ENCODE data around the gene RAP1GDS1. TPM values are rescaled to one million over a fixed set of nuclear protein-coding genes. Genes with fewer than 3 reads are reported as not detected.
"Not testable (repeated sequence)": the region's sequence is repeated elsewhere in the genome, so short reads cannot be mapped to it uniquely, and the experiment has no call there.

Gene RAP1GDS1
- total and polyA plus RNA-seq, 2 experiments from 2014 or later: 49.2 to 56.7 TPM

GRCh38 chr4:98283219-98284189 lies 22.3 kb downstream of the RAP1GDS1 start:
- 73 to 78% methylated on average over 3 of the region's 3 CpGs for WGBS, 2 experiments (ENCODE audit: low coverage in 1 of 2, low lambda C conversion rate in 2 of 2, missing lambda C conversion rate in 2 of 2)
- Histone ChIP-seq H3K36me3 (ENCODE audit: low read depth) (no peaks in the 10 kb centered on the region), H3K27ac (0 out of 2 replicates have a peak overlapping the region, but pooled peaks have one; percentile 3), H3K9ac (no peak overlapping the region), H3K4me1 (ENCODE audit: insufficient read depth) (peaks cover 11% of the 10 kb centered on the region), H3F3A (ENCODE audit: insufficient read depth) (peaks cover 8% of the 10 kb centered on the region; the same call in 1 of the 2 replicates), H3K4me3 (no peak overlapping the region), H3K4me2 (ENCODE audit: unreplicated experiment) (peak overlapping the region; percentile 20), H3K9me2 (ENCODE audit: insufficient read depth) (no peaks in the 10 kb centered on the region), H2AFZ (no peak overlapping the region), H3K79me2 (ENCODE audit: insufficient read depth) (peaks cover 99% of the 10 kb centered on the region), H4K20me1 (ENCODE audit: insufficient read depth) (no peaks in the 10 kb centered on the region), H3K9me3 (ENCODE audit: low read depth) (no peaks in the 10 kb centered on the region), H3K27me3 (replicated peaks; ENCODE audit: insufficient read depth) (no peaks in the 10 kb centered on the region)
- in situ Hi-C loops (cut with MboI): no loop called here
- no peak for TF ChIP-seq EZH2 (IDR thresholded peaks at IDR 0.05; ENCODE audit: insufficient read depth, poor library complexity, severe bottlenecking)
- TF ChIP-seq EZH2phosphoT487 (IDR thresholded peaks at IDR 0.05; ENCODE audit: insufficient read depth, low read depth): no peak
- DNase-seq: peak; percentile 43

- TF ChIP-seq EZH2 (IDR thresholded peaks at IDR 0.05; ENCODE audit: insufficient read depth, poor library complexity, severe bottlenecking) (no peak), EZH2phosphoT487 (IDR thresholded peaks at IDR 0.05; ENCODE audit: insufficient read depth, low read depth) (no peak)
- Histone ChIP-seq H4K20me1 (ENCODE audit: insufficient read depth) (no peaks in the 10 kb centered on the region), H3K27ac (no peak overlapping the region), H3K9ac (no peak overlapping the region), H3K4me1 (ENCODE audit: insufficient read depth) (peaks cover 12% of the 10 kb centered on the region), H3K4me3 (no peak overlapping the region), H2AFZ (no peak overlapping the region), H3K9me2 (ENCODE audit: insufficient read depth) (no peaks in the 10 kb centered on the region), H3F3A (ENCODE audit: insufficient read depth) (peaks cover 8% of the 10 kb centered on the region; the same call in 1 of the 2 replicates), H3K9me3 (ENCODE audit: low read depth) (no peaks in the 10 kb centered on the region), H3K4me2 (ENCODE audit: unreplicated experiment) (no peak overlapping the region), H3K36me3 (ENCODE audit: low read depth) (no peaks in the 10 kb centered on the region), H3K27me3 (replicated peaks; ENCODE audit: insufficient read depth) (no peaks in the 10 kb centered on the region), H3K79me2 (ENCODE audit: insufficient read depth) (peaks cover 99% of the 10 kb centered on the region)
- peak; percentile 26 for DNase-seq
- in situ Hi-C loops (cut with MboI): no loop called here
- 50 to 63% methylated on average over 3 of the region's 3 CpGs for WGBS, 2 experiments (ENCODE audit: low coverage in 1 of 2, low lambda C conversion rate in 2 of 2, missing lambda C conversion rate in 2 of 2)
These were observed 23.5 kb downstream of the RAP1GDS1 start for GRCh38 chr4:98284640-98285046.

- Histone ChIP-seq H3K79me2 (ENCODE audit: insufficient read depth) (peaks cover 99% of the 10 kb centered on the region), H3K27me3 (replicated peaks; ENCODE audit: insufficient read depth) (no peaks in the 10 kb centered on the region), H3K4me1 (ENCODE audit: insufficient read depth) (peaks cover 23% of the 10 kb centered on the region), H3K27ac (no peak overlapping the region), H3F3A (ENCODE audit: insufficient read depth) (peaks cover 12% of the 10 kb centered on the region), H3K4me3 (no peak overlapping the region), H3K9me2 (ENCODE audit: insufficient read depth) (no peaks in the 10 kb centered on the region), H3K9ac (no peak overlapping the region), H3K9me3 (ENCODE audit: low read depth) (no peaks in the 10 kb centered on the region), H3K36me3 (ENCODE audit: low read depth) (no peaks in the 10 kb centered on the region), H2AFZ (no peak overlapping the region), H3K4me2 (ENCODE audit: unreplicated experiment) (no peak overlapping the region), H4K20me1 (ENCODE audit: insufficient read depth) (no peaks in the 10 kb centered on the region)
- in situ Hi-C loops (cut with MboI): no loop called here
- 97 to 98% methylated on average over 3 of the region's 3 CpGs for WGBS, 2 experiments (ENCODE audit: low coverage in 1 of 2, low lambda C conversion rate in 2 of 2, missing lambda C conversion rate in 2 of 2)
- no peak for TF ChIP-seq EZH2 (IDR thresholded peaks at IDR 0.05; ENCODE audit: insufficient read depth, poor library complexity, severe bottlenecking)
- no peak for TF ChIP-seq EZH2phosphoT487 (IDR thresholded peaks at IDR 0.05; ENCODE audit: insufficient read depth, low read depth)
- no peak for DNase-seq
These were observed 24.5 kb downstream of the RAP1GDS1 start for GRCh38 chr4:98285676-98286075.

- in situ Hi-C loops (cut with MboI): no loop called here
These were observed 26.1 kb downstream of the RAP1GDS1 start for GRCh38 chr4:98287328-98287727.

GRCh38 chr4:98288671-98289070 lies 27.5 kb downstream of the RAP1GDS1 start:
- H4K20me1 ChIP-seq (ENCODE audit: insufficient read depth); H3K36me3 ChIP-seq (ENCODE audit: low read depth); H3K4me2 ChIP-seq (ENCODE audit: unreplicated experiment); in situ Hi-C loops (cut with MboI); H3K9ac ChIP-seq; H3K9me3 ChIP-seq (ENCODE audit: low read depth); H2AFZ ChIP-seq; DNase-seq; H3K4me3 ChIP-seq; H3K9me2 ChIP-seq (ENCODE audit: insufficient read depth); H3K27ac ChIP-seq; H3F3A ChIP-seq (ENCODE audit: insufficient read depth); H3K27me3 ChIP-seq (replicated peaks; ENCODE audit: insufficient read depth): not testable (repeated sequence)
- Histone ChIP-seq H3K4me1 (ENCODE audit: insufficient read depth) (peaks cover 31% of the 10 kb centered on the region), H3K79me2 (ENCODE audit: insufficient read depth) (peaks cover 99% of the 10 kb centered on the region)
- WGBS, 2 experiments (ENCODE audit: low coverage in 1 of 2, low lambda C conversion rate in 2 of 2, missing lambda C conversion rate in 2 of 2): 93 to 97% methylated on average over 3 of the region's 3 CpGs

More at GRCh38 chr4:98287328-98287727, 26.1 kb downstream of the RAP1GDS1 start:
- Histone ChIP-seq H3K4me2 (ENCODE audit: unreplicated experiment) (no peak overlapping the region), H3K4me3 (no peak overlapping the region), H3K9ac (no peak overlapping the region), H3K36me3 (ENCODE audit: low read depth) (no peaks in the 10 kb centered on the region), H3K4me1 (ENCODE audit: insufficient read depth) (peaks cover 31% of the 10 kb centered on the region), H3K9me2 (ENCODE audit: insufficient read depth) (no peaks in the 10 kb centered on the region), H4K20me1 (ENCODE audit: insufficient read depth) (no peaks in the 10 kb centered on the region), H2AFZ (no peak overlapping the region), H3K79me2 (ENCODE audit: insufficient read depth) (peaks cover 99% of the 10 kb centered on the region), H3K9me3 (ENCODE audit: low read depth) (no peaks in the 10 kb centered on the region), H3F3A (ENCODE audit: insufficient read depth) (peaks cover 12% of the 10 kb centered on the region), H3K27me3 (replicated peaks; ENCODE audit: insufficient read depth) (no peaks in the 10 kb centered on the region), H3K27ac (no peak overlapping the region)
- TF ChIP-seq EZH2 (IDR thresholded peaks at IDR 0.05; ENCODE audit: insufficient read depth, poor library complexity, severe bottlenecking) (no peak), EZH2phosphoT487 (IDR thresholded peaks at IDR 0.05; ENCODE audit: insufficient read depth, low read depth) (no peak)
- DNase-seq: no peak
